Sciatic nerve (tissue), 2 donors: Measurements from ENCODE around the gene ENTPD2. TPM values are rescaled to one million over a fixed set of nuclear protein-coding genes. Genes with fewer than 3 reads are reported as not detected.
"Not testable (repeated sequence)": the region's sequence is repeated elsewhere in the genome, so short reads cannot be mapped to it uniquely, and the experiment has no call there.

Source experiments
- ATAC-seq: fragments of 200-7000 bp; cut with Tn5 transposase; one replicate; pipeline ENCODE4 v1.9.1; 2020; ENCODE audit warnings: mild to moderate bottlenecking, moderate library complexity
- DNase-seq: peaks from one replicate; pipeline ENCODE4 v3.0.0-alpha.2; 2020; ENCODE audit warnings: low spot score
- intact Hi-C: fragments of 100-400 bp; cut with DNase I; formaldehyde crosslinking; loops from one replicate; pipeline ENCODE4 v1.14.2; 2022
- total RNA-seq: library from RNA; stranded (reverse); fragmentation: NEBNext Ultra II Directional; extraction: Animal tissue kit (Norgen Biotek cat#: 25700); gene quantifications from one replicate; pipeline ENCODE4 v1.2.1, GENCODE V29; 2021
- donor health status: DM: no; HTN: no; CAD: no.
- donor health status: DM: no; HTN: no; CAD: no.

The ENTPD2 gene
- total RNA-seq, 1 donor from 2014 or later: 24.3 TPM

DNA sequence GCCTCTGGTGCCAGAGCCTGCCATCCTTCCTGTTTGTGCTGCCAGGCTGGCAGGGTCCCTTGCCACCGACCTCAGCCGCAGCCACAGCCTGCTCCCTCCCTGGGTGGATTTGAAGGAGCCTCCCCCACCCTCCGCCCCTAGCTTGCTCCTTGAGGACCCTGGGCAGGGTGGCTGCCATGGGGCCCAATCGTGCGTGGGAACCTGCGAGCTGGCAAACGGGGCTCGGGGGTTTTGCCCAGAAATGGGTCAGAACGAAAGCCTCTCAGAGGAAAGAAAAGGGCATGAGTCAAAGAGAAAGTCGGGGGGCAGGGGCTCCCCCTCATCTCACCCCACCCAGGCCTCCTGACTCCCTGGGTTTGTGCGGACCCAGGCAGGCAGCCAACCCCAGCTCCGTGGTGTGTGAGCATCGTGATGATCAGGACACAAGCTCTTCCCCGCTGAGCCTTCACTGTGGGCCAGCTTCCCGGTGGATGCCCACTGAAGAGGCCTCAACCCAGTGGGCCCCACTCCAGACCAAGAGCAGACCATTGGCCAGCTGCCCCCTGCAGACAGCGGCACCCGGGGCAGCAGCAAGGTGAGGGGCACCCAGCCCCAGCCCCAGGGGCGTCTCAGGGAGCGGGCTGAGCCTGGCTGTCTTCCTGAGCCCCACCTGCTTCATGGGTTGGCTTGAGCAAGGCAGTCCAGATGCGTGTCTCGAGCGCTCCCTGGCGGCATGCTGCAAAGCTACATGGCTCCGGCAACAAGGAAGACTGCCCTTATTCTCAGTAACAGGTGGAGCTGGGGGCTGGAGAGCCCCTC lies 19.0 kb downstream of the ENTPD2 start:
- DNase-seq: peak; percentile 90
- intact Hi-C loops: loop anchor here (5.0 kb wide), 2 partner anchors 88 to 238 kb away; partner anchors contain the start of genes C8G and CCDC183
- peak; percentile 81 for ATAC-seq

DNA sequence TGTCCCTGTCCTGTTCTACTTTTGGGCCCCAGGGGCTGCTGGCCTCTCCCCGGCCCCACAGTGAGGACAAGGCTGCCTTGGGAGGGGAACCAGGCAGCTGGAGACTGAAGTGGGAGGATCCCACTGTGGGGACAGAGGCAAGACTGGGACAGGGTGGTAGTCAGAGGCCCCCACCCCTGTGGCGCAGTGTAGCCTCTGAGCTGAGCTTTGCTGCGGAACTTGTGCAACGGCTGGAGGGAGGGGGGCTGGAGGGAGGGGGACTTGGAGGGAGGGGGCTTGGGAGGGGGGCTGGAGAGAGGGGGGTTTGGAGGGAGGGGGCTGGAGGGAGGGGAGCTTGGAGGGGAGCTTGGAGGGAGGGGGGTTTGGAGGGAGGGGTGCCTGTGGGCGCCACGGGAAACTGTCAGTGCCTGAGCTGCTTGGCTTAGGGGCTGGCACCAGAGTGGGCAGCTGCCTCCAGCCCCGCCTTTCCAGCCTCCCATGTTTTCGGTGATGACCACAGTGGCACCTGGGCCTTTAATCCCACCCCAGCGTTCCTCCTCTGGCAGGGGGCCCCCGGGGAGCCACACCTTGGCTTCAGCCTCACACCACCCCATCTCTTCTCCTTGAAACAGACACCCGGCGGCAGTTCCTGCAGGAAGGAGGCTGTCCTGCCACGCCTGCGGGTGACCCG lies 19.7 kb downstream of the ENTPD2 start:
- no peak for DNase-seq
- no peak for ATAC-seq
- intact Hi-C loops: loop anchor here (5.0 kb wide), 1 partner anchor 237 kb away; the partner anchor contains the start of gene CCDC183

DNA sequence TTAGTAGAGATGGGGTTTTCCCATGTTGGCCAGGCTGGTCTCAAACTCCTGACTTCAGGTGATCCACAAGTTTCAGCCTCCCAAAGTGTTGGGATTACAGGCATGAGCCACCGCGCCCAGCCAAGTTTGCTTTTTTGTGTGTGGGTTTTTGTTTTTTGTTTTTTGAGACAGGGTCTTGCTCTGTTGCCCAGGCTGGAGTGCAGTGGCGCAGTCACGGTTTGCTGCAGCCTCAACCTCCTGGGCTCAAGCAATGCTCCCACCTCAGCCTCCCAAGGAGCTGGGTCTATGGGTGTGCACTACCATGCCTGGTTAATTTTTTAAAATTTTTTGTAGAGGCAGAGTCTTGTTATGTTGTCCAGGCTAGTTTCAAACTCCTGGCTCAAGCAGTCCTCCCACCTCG lies 20.4 kb downstream of the ENTPD2 start:
- DNase-seq, ATAC-seq: not testable (repeated sequence)
- intact Hi-C loops: loop anchor here (5.0 kb wide), 1 partner anchor 236 kb away; the partner anchor contains the start of gene CCDC183

DNA sequence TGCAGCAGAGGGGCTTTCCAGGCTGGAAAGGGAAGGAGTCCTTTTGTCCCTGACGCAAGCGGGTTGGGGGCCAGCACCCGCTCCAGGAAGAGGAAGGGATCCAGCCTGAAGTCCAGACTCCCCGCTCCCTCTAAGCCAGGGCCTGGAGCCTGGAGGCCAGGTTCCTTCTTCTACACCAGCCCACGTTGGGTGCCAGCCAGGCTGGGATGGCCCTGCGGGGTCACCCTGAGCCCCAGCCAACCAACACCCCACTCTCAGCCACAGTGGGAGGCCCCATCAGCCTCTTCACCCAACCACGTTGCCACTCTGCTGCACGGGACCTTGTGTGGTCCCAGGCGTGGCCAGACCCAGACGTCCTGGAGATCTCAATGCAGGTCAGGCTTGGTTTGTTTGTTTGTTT lies 21.0 kb downstream of the ENTPD2 start:
- DNase-seq: no peak
- intact Hi-C loops: loop anchor here (5.0 kb wide), 1 partner anchor 236 kb away; the partner anchor contains the start of gene CCDC183
- peak; percentile 33 for ATAC-seq

DNA sequence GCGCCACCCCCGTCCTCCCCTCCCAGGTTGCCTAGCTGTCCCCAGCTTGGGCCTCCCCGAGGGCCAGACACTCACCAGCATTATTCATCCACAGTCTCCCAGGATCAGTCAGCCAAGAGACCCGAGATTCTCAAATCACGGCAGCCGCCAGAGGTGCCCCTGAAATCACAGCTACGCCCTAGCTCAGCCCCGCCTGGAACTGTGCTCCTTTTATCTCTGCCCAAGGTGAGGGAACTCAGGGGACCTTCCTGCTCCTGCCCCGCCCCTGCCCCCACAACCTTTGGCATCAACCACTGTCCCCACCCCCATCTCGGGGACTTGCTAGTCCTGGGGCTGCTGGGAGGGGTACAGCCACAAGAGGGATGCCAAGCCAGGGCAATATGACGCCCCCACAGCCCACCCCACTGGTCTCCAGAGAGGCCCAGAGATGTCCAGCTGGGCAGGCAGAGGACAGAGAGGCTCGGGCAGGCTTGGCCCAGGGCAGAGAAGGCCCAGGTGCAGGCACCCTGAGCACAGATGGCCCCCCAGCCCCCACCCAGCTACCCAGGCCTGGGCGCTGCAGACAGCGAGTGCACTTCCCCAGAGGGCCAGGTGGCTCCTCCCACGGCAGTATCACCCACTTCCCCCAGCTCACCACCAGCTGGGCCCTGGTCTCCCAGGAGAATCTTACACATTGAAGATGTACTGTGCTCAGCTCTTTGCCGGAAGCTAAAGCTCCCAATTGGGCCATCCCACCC lies 21.8 kb downstream of the ENTPD2 start, which contains the start of gene FUT7:
FUT7 (minus strand) TSS at position 185 of the 737 bp plus-strand sequence; CDS start at position 88, 97 bp downstream.
- no peak for DNase-seq
- intact Hi-C loops: loop anchor here (5.0 kb wide), 1 partner anchor 235 kb away; the partner anchor contains the start of gene CCDC183
- ATAC-seq: no peak

DNA sequence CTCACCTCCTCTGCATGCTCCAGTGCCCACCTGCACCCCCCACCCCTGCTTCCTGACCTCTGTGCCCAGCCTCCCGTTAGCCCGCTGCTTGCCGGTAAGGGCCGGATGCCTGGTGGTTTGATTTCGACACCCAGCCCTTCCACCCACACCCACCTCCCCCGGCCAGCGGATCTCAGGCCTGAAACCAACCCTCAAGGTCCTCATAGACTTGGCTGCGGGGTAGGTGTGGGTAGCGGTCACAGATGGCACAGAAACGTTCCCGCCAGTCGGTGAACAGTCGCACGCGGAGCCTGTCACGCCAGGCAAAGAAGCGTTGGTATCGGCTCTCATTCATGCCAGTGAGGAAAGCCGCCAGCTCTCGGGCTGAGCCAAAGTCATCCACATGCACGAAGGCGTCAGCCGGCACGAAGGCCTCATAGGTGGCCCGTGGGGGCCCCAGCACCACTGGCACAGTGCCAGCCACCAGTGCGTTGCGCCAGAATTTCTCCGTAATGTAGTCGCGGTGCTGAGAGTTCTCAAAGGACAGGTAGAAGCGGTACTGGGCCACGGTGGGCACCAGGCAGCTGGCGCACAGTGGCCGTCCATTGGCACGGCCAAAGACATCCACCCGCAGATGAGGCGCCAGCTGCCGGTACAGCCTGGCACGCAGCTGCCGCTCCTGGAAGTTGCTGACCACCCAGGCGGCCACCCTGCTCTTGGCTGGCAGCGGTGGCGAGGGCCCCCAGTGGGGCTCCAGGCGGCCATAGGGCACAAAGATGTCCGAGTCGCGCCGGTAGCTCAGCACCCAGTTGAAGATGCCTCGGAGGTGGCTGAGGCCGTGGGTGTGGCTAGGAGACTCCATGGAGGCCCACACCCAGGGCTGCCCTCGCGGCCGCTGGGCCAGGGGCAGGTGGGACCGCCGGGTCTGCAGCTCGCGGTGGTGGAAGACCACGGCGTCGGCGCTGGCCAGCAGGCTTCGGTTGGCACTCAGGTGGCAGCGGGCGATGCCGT lies 23.0 kb downstream of the ENTPD2 start:
- intact Hi-C loops: loop anchor here (5.0 kb wide), 1 partner anchor 234 kb away; the partner anchor contains the start of gene CCDC183
- DNase-seq (no peak), ATAC-seq (no peak)

DNA sequence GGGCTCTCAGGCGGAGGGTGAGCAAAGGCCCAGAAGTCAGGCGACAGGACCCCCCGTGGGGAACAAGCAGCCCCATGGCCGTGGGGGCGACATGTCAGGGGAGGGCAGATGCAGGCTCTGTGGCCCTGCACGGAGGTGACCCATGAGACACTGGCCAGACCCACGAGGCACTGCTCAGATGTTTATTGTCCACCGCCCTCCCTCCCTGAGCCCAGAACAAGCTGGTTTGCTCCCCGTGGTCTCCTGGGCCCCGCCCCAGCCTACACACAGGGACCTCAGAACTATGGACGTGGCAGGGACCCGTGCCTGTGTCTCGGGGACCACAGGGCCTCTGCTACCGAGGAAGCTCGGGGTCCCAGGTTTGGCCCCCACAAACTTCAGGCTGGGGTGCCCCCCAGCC lies 23.9 kb downstream of the ENTPD2 start:
- DNase-seq (no peak), ATAC-seq (no peak)
- intact Hi-C loops: loop anchor here (5.0 kb wide), 1 partner anchor 233 kb away; the partner anchor contains the start of gene CCDC183

DNA sequence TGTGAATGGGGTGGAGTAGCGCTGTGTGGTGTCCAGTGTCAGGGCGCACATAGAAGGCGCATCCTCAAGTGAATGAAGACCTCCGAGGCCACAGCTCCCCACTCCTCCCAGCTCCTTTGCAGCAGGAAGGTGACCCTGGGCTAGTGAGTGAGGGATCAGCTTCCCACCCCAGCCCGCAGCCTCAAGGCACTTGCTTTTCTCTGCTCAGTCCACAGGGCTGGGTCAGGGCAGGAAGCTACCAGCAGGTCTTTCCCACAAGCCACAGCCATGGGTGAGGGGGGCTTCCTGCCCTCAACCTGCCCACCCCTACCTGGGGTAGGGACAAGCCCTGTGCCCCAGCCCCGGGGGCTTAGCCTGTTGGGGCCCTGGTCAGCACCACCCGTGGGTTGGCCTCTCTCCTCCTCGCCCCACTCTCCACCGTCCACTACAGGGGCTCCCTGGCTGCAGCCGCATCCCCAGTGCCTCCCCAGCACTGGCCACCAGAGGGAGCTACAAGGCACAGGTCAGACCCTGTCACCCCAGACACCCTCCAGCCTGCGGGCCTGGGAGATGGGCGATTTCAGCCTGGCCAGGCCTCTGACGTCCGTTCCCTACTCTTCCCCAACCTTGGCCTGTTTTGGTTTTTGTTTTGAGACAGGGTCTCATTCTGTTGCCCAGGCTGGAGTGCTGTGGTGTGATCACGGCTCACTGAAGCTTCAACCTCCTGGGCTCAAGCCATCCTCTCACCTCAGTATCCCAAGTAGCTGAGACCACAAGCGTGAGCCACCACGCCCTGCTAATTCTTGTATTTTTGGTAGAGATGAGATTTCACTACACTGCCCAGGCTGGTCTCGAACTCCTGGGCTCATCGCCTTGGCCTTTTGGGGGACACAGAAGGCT lies 24.6 kb downstream of the ENTPD2 start:
- DNase-seq (peak; percentile 89), ATAC-seq (peak; percentile 65)
- intact Hi-C loops: loop anchor here (10.0 kb wide), 1 partner anchor 184 kb away; the partner anchor contains the start of genes AJM1 and PHPT1

DNA sequence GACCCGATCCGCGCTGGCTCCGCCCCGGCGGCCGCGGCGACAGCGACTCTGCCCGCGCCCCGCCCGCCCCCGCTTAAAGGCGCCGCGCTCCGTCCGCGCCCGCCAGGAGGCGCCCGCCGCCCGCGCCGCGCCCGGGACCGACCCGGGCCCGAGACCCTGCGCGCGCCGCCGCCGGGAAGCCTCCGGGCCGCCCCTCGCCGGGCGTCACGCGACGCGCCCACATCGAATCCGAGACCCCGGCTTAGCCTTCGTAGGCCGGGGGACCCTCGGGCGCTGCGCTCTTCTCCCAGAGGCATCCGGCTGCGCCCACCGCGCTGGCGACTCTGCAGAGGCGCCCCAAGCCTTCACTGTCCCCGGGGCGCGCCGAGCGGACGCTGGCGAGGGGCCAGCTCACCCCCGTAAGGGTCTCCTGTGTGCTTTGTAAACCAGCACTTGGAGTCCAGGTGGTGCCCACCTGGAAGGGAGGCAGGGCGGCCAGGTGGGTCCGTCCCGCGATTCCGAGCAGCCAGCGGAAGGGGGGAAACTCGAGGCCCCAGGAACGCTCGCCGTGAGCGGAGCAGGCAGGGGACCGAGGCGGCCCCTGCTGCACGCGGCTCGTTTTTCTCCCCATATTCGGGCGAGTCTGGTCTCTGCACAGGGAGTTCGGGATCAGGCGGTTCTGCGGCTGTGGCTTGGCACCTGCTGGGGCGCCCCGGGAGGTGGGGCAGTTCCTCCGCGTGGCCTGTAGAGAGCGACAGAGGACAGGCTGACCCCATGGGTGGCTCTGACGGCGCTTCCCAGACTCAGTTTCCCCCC lies 25.4 kb downstream of the ENTPD2 start:
- DNase-seq (peak; percentile 78), ATAC-seq (peak; percentile 27)
- intact Hi-C loops: loop anchor here (10.0 kb wide), 1 partner anchor 184 kb away; the partner anchor contains the start of genes AJM1 and PHPT1

DNA sequence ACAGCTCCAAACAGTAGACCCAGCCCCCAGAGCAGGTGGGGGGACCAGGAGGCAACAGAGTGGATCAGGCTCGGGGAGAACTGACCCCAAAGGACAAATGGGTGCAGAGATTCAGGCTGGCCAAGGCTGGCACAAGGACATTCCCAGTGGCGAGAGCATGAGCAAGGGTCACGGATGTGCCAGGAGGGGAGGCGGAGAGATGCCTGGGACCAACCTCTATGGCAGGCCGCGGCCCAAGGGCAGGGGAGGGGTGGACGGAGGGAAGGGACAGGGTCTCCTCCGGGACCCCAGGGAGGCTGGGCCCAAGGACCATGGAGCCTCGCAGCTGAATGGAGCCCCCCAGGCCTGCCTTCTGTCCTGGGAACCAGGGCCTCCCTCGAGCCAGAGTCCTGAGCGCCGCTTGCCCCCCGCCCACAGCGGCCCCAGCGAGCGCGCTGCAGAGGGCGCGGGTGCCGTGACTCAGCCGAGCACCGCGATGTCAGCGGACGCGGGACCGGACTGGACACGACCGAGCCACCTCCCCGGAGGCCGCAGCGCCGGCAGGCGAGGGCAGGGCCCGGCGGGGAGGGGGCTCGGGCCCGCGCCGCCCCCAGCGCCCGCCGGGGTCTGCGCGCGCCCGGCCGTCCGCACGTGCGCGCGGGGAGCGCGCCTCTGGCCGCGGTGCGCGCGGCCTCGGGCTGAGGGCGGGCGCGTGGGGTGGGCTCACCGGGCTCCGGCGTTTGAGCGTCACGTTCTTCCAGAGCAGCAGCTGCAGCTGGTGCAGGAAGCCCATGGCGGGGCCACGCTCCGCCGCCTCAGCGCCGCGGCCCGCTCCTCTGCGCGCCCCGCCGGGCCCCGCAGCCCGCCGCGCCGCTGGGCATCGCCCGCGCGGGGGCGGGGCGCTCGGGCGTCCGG lies 26.2 kb downstream of the ENTPD2 start, which contains the start of gene ABCA2:
ABCA2 (minus strand) TSS at position 869 of the 894 bp plus-strand sequence; CDS start at position 772, 97 bp downstream.
- DNase-seq (no peak), ATAC-seq (no peak)
- intact Hi-C loops: loop anchor here (10.0 kb wide), 1 partner anchor 183 kb away; the partner anchor contains the start of genes AJM1 and PHPT1

DNA sequence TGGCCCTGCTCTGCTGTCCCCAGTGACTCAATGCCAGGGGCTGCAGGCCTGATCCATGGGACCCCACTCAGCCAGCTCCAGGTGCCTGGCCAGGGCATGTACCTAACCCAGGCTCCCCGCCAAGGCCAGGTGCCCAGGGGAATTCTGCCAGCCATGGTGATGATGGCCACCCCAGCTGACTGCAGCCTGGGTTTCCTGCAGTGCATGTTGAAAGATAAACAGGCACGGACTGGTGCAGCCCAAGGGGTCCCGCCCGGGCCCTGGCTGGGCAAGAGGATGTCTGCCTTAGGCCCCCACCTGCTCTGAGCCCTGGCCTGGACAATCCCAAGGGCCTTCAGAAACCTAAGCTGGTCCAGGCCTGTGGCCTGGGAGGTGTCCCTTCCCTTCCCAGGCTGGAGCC lies 27.0 kb downstream of the ENTPD2 start:
- intact Hi-C loops: loop anchor here (10.0 kb wide), 1 partner anchor 182 kb away; the partner anchor contains the start of genes AJM1 and PHPT1
- no peak for DNase-seq
- no peak for ATAC-seq

DNA sequence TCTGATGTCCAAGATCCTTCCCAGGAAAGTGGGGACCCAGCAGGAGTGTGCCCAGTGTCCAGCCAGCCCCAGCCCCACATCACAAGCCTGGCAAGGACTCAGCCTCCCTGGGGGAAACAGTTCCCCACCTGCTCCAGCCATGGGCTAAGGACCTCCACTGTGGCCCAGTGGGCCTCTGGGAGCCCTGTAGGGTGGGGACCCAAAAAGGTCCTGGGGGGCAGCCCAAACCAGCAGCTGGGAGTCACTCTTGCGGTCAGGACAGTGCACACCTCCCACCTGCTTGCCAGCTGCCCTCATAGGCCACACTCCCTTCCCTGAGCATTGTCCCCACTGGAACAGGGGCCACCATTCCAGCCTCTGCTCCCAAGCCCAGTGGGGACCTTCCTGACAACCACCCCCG lies 27.5 kb downstream of the ENTPD2 start:
- intact Hi-C loops: loop anchor here (10.0 kb wide), 1 partner anchor 182 kb away; the partner anchor contains the start of genes AJM1 and PHPT1
- DNase-seq: no peak
- no peak for ATAC-seq

DNA sequence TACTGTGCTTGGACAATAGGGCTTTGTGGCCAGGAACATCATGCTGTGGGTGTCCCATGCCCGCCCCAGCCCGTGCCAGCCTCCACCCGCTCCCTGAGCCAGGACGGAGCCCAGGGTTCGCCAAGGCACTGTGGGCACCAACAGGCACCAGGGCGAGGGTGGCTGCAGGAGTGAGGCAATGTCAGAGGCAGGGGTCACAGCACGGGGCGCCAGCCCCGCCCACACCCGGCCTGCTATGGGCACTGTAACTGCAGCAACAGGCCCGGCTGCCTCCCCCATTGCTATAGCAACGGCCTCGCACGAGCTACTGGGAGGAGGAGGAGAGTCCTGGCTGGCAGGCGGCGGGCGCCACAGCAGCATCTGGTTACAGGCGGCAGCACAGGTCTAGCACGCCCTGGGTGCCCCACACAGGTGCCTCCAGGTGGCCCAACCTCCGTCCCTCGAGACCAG lies 28.3 kb downstream of the ENTPD2 start:
- ATAC-seq (peak; percentile 53), DNase-seq (peak; percentile 89)
- intact Hi-C loops: loop anchor here (10.0 kb wide), 1 partner anchor 181 kb away; the partner anchor contains the start of genes AJM1 and PHPT1

DNA sequence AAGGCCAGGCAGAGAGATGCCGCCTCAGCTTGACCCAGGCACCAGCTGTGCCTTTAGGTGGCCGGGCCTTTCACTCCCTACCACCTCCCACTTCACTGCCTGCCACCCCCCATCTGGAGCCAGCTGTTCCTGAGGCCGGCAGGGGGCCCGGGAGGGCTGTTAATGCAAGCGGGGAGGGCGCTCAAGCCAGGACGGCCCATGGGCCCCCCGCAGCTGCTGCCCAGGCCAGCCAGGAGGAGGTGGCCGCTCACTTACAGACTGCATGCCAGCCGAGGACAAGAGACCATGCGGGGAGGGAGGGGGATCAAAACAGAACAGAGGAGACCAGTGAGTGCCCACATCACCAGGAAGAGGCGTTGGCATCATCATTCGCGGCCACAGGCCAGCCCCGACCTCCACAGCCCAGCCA lies 30.3 kb downstream of the ENTPD2 start:
- no peak for DNase-seq
- ATAC-seq: no peak
- intact Hi-C loops: loop anchor here (10.0 kb wide), 1 partner anchor 179 kb away; the partner anchor contains the start of genes AJM1 and PHPT1
